ENCODE results near the gene LRRC4B.
A peak's percentile ranks its signal among the peaks of the same experiment; 100 is the strongest.
"Not testable (repeated sequence)": the region's sequence is repeated elsewhere in the genome, so short reads cannot be mapped to it uniquely, and the experiment has no call there.

LRRC4B gene, protein sequence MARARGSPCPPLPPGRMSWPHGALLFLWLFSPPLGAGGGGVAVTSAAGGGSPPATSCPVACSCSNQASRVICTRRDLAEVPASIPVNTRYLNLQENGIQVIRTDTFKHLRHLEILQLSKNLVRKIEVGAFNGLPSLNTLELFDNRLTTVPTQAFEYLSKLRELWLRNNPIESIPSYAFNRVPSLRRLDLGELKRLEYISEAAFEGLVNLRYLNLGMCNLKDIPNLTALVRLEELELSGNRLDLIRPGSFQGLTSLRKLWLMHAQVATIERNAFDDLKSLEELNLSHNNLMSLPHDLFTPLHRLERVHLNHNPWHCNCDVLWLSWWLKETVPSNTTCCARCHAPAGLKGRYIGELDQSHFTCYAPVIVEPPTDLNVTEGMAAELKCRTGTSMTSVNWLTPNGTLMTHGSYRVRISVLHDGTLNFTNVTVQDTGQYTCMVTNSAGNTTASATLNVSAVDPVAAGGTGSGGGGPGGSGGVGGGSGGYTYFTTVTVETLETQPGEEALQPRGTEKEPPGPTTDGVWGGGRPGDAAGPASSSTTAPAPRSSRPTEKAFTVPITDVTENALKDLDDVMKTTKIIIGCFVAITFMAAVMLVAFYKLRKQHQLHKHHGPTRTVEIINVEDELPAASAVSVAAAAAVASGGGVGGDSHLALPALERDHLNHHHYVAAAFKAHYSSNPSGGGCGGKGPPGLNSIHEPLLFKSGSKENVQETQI

GRCh38 chr19:50567882-50568727 lies at the start of gene LRRC4B:
LRRC4B (minus strand) TSS chr19:50568435; CDS start chr19:50548838, 19,597 bp downstream.
- intact Hi-C loops (cut with DNase I): no loop called here
- peak in 39 of 42 donors; percentile 40 to 90 (median 77) for DNase-seq

GRCh38 chr19:50612504-50613404 lies 44.5 kb upstream of the LRRC4B start:
- intact Hi-C loops (cut with DNase I); DNase-seq: not testable (repeated sequence)

DNA sequence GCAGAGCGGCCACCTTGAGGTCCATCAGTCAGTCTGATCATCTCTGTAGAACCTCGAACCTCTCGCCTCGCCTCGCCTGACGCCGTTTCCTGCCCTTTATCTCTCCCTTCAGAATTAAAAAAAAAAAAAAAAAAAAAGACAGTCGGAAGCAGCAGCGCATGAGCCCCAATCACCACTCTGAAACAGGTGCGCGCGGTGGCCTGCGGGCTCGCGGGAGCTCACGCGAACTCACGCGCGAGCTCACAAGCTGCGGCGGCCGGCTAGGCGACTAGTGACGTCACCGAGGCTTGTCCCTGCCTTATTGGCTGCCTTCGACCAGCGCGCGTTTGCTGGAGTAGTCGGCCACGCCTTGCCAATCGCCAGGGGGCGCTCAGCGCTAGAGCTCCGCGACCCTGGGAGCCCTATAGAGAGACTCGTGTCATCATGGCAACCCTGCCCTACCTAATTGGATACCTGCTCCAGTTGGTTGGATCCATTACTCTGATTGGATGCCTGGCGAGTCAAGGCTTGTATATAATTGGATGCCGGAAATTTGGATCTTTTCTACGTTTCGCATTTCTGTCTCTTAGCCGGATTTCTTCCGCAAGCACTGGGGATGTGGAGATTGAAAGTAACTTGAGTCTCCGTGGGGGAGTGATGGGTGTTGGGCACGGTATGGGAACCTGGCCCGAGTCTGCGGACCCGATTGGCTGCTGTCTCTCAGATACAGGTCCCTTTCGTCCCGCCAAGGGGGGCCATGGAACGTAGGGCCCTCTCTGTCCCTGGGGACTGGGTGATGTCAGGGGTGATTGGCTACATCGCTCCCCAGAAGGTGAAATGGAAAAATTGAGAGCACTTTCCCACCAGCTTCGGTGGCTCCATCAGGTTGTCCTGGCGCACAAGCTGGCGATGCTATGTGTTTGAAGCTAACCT lies 39.9 kb upstream of the LRRC4B start:
- DNase-seq: peak; percentile 93 to 100 (median 99)
- intact Hi-C loops (cut with DNase I): loop anchor here (5.0 kb wide), 1 partner anchor 179 kb away; no protein-coding TSS in a partner anchor

DNA sequence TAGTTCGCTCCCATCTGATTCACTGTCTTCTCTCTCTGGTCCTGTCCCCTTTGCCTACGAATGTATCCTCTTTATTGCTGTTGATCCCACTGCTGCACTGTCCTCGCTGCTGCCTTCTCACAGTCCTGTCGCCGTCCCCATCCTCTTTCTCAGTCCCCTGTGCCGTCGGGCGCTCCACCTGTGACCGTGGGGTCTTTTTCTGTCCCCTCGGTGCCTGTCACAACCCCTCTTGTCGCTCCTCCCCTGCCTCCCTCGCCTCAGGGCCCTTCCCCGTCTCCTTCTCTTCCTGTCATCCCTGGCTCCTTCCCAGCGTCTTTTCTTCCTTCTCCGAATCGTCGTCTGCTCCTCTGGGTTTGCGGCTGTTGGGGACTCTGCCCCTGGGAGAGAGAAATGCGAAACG lies 39.2 kb upstream of the LRRC4B start:
- intact Hi-C loops (cut with DNase I): loop anchor here (5.0 kb wide), 1 partner anchor 180 kb away; no protein-coding TSS in a partner anchor
- DNase-seq: no peak

DNA sequence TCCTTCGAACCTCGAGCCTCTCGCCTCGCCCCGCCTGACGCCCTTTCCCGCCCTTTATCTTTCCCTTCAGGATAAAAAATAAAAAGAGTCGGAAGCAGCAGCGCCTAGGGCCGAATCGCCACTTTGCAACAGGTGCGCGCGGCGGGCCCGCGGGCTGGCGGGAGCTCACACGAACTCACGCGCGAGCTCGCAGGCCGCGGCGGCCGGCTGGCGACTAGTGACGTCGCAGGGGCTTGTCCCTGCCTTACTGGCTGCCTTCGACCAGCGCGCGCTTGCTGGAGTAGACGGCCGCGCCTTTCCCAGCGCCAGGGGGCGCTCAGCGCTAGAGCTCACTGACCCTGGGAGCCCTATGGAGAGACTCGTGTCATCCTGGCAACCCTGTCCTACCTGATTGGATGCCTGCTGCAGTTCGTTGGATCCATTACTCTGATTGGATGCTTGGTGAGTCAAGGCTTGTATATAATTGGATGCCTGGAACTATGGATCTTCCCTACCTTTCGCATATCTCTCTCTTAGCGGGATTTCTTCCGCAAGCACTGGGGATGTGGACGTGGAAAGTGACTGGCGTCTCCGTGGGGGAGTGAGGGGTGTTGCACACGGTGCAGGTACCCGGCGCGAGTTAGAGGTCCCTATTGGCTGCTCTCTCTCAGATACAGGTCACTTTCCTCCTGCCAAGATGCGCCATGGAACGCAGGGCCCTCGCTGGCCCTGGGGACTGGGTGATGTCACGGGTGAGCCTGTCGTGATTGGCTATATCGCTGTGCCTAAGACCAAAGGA lies 38.0 kb upstream of the LRRC4B start:
- peak in 15 of 42 donors; percentile 7 to 60 (median 25) for DNase-seq
- intact Hi-C loops (cut with DNase I): loop anchor here (5.0 kb wide), 1 partner anchor 181 kb away; no protein-coding TSS in a partner anchor

GRCh38 chr19:50604264-50605073 lies 36.2 kb upstream of the LRRC4B start:
- intact Hi-C loops (cut with DNase I): loop anchor here (5.0 kb wide), 1 partner anchor 183 kb away; no protein-coding TSS in a partner anchor
- peak in 1 of 42 donors; percentile 71 for DNase-seq

GRCh38 chr19:50602935-50603334 lies 34.7 kb upstream of the LRRC4B start:
- DNase-seq: no peak
- intact Hi-C loops (cut with DNase I): no loop called here

GRCh38 chr19:50602496-50602895 lies 34.3 kb upstream of the LRRC4B start:
- DNase-seq: no peak
- intact Hi-C loops (cut with DNase I): no loop called here

DNA sequence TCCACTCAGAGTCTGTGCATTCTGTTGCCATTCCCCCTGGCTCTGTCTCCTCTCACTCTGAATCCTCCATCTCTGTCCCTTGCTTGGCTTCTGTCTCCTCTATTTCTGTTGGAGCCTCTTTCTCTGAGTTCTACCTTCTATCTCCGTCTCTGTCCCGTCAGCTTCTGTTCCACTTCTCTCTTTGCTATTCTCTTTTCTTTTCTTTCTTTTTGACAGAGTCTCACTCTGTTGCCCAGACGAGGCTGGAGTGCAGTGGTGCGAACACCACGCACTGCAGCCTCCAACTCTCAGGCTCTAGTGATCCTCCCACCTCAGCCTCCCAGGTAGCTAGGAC lies 33.8 kb upstream of the LRRC4B start:
- intact Hi-C loops (cut with DNase I): no loop called here
- DNase-seq: no peak

DNA sequence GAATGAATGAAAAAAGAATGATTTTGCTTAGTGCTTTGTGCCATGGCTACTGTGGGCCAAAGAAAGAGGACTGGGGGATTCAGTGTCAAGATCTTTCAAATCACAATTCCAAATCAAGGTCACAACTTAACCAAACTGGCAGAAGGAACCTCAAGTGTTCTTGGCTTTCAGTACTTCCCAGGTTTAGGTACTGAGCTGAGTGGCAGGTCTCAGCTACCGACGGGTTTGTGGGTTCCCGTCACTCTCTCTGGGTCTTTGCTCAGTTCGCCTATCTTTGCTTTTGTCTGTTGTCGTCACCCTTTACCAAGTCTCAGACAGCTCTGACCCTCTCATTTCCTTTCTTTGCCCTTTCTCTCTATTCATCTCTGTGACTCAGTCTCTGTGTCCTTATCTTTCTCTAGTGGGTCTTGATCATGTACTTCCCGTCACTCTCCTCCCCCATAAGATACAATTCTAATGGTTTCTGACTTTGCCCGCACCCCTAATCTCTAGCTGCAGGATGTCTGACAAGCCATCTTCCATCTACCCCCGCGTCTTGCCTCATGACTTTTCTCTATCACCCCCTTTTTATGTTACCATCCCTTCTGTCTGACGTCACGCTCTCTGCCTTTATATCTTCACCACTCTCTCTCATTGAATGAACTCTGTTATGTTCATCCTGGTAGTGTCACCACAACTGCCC lies 33.3 kb upstream of the LRRC4B start:
- no peak for DNase-seq
- intact Hi-C loops (cut with DNase I): no loop called here

- no peak for DNase-seq
- intact Hi-C loops (cut with DNase I): no loop called here
Observed at GRCh38 chr19:50599427-50599826, 31.2 kb upstream of the LRRC4B start.

- no peak for DNase-seq
- intact Hi-C loops (cut with DNase I): no loop called here
Observed at GRCh38 chr19:50590191-50590590, 22.0 kb upstream of the LRRC4B start.

- intact Hi-C loops (cut with DNase I); DNase-seq: not testable (repeated sequence)
Observed at GRCh38 chr19:50581795-50582660, 13.8 kb upstream of the LRRC4B start.

- no peak for DNase-seq
Observed at GRCh38 chr19:50580970-50581634, 12.9 kb upstream of the LRRC4B start.

More at GRCh38 chr19:50580970-50581634, 12.9 kb upstream of the LRRC4B start:
- intact Hi-C loops (cut with DNase I): no loop called here

Data from head of caudate nucleus (tissue), 42 donors.